ENCODE measurements around the gene LRIG2. TPM values are rescaled to one million over a fixed set of nuclear protein-coding genes. Genes with fewer than 3 reads are reported as not detected.

The LRIG2 gene
- total and polyA plus RNA-seq, 2 of the 4 experiments (the other 2 are of a cell fraction), result 4.3 to 9.0 TPM

GRCh38 chr1:113168946-113169345 is 95.9 kb downstream of the LRIG2 start:
- H3K36me3 ChIP-seq (ENCODE audit: control insufficient read depth, insufficient read depth, low read length), result no peaks in the 10 kb centered on the region
- dilution Hi-C loops (cut with HindIII; ENCODE audit: low sequenced_read_pairs, unreplicated experiment), result no loop called here
- no peak for DNase-seq
- no peak overlapping the region for H3K23ac ChIP-seq (ENCODE audit: low read depth, low read length)
- WGBS, 2 experiments (ENCODE audit: extremely low coverage in 2 of 2, insufficient read length in 1 of 2), result no CpG with 5 or more reads among the region's 10 CpGs
- H3K27ac ChIP-seq (ENCODE audit: insufficient read depth, low read length), result no peak overlapping the region
- H2BK120ac ChIP-seq (ENCODE audit: low read depth, low read length), result no peak overlapping the region
- in situ Hi-C loops (cut with MboI; ENCODE audit: low sequenced_read_pairs), result no loop called here
- no peak overlapping the region for H3K4me3 ChIP-seq (ENCODE audit: insufficient read depth, low read depth, low read length)
- no peak overlapping the region for H3K4me2 ChIP-seq (ENCODE audit: low read depth, low read length)
- no peaks in the 10 kb centered on the region for H4K20me1 ChIP-seq (ENCODE audit: insufficient read depth, low read length)
- no peak overlapping the region for H2BK20ac ChIP-seq (ENCODE audit: low read depth, low read length)
- no peak overlapping the region for H2BK15ac ChIP-seq (ENCODE audit: low read depth, low read length)
- no peak overlapping the region for H4K5ac ChIP-seq (ENCODE audit: low read depth, low read length)
- H3K9me1 ChIP-seq (ENCODE audit: insufficient read depth, low read length), result no peaks in the 10 kb centered on the region
- H3K79me1 ChIP-seq (ENCODE audit: low read depth in 1 of 2, low read length in 2 of 2), result no peaks in the 10 kb centered on the region
- H3K14ac ChIP-seq (replicated peaks; ENCODE audit: low read depth, low read length), result no peak overlapping the region
- H2AK5ac ChIP-seq (ENCODE audit: low read depth, low read length), result no peak overlapping the region
- H3K18ac ChIP-seq (ENCODE audit: low read depth, low read length), result no peak overlapping the region
- no peak overlapping the region for H2AK9ac ChIP-seq (replicated peaks; ENCODE audit: low read depth, low read length, poor library complexity)
- no peak overlapping the region for H3K4ac ChIP-seq (ENCODE audit: low read depth, low read length)
- intact Hi-C loops (cut with micrococcal nuclease), result no loop called here
- no peak overlapping the region for H2AFZ ChIP-seq (replicated peaks; ENCODE audit: low read length, poor library complexity)
- H3K9me3 ChIP-seq (ENCODE audit: control insufficient read depth, insufficient read depth, low read length), result peaks cover 2% of the 10 kb centered on the region; the same call in 1 of the 2 replicates
- TF ChIP-seq SMC3 (IDR thresholded peaks at IDR 0.05; ENCODE audit: low read depth, low read length), result no peak
- no peak for TF ChIP-seq FOS (IDR thresholded peaks at IDR 0.05; ENCODE audit: low read depth, low read length)
- no TSS peak for BruUV-seq (replicated peaks)
- no peak overlapping the region for H4K8ac ChIP-seq (ENCODE audit: low read depth in 2 of 2, low read length in 2 of 2)
- H2BK5ac ChIP-seq (ENCODE audit: low read depth, low read length, poor library complexity, severe bottlenecking), result no peak overlapping the region
- ChIA-PET POLR2A (ENCODE audit: unreplicated experiment) (no interaction called here), CTCF (no interaction called here)
- 0 out of 2 replicates have a peak, but pooled peaks cover 1% of the 10 kb centered on the region for H3K27me3 ChIP-seq (ENCODE audit: control insufficient read depth, insufficient read depth, low read length)
- no peaks in the 10 kb centered on the region for H3K4me1 ChIP-seq (ENCODE audit: control insufficient read depth, insufficient read depth, low read length)
- H4K91ac ChIP-seq (ENCODE audit: insufficient read depth, low read depth, low read length), result no peak overlapping the region
- no peak for ATAC-seq (ENCODE audit: low read depth)
- no peak overlapping the region for H3K56ac ChIP-seq (ENCODE audit: extremely low read depth, insufficient read depth, low read length)
- no peak overlapping the region for H3K9ac ChIP-seq (ENCODE audit: low read depth, low read length)

All from IMR-90 (cell line).